Measurements from ENCODE around the gene VPS45. TPM values are rescaled to one million over a fixed set of nuclear protein-coding genes. Genes with fewer than 3 reads are reported as not detected.

VPS45 gene
- total and polyA plus RNA-seq, 2 of the 8 experiments (the other 6 are each of a cell fraction or from before 2014, with no cell fraction given): 19.1 to 27.6 TPM

DNA sequence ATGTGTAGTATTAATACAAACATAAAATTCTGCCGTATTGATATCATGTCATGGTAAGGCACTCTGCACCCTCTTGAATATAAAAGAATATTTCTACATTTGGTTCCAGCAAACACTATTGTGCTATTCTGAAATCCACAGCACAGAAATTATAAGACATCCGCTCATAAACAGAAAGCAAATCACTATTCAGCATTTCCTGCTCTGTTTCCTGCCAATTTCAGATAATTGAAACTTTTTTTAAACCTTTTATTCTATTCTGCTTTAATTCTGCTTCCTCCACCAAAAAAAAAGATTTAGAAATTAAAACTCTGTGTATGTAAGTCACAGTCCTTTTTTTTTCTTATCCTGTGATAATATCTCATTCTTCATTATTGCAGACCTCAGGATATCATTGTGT lies 42.5 kb downstream of the VPS45 start (continued):
- TF ChIP-seq SUZ12 (IDR thresholded peaks at IDR 0.05; ENCODE audit: low read length): no peak

All from H1 (cell line).